Measurements from ENCODE around the gene MPST.

Gene MPST

GRCh38 chr22:37062376-37062675 lies 42.8 kb downstream of the MPST start:
- Histone ChIP-seq H3K27me3 (ENCODE audit: insufficient read depth, low read depth, severe bottlenecking) (no peaks in the 10 kb centered on the region), H3K36me3 (peaks cover 44% of the 10 kb centered on the region), H3K27ac (no peak overlapping the region), H3K9me3 (ENCODE audit: severe bottlenecking) (no peaks in the 10 kb centered on the region), H3K4me3 (ENCODE audit: low read depth, low read length) (no peak overlapping the region)
- no peak for TF ChIP-seq CTCF (IDR thresholded peaks at IDR 0.05; ENCODE audit: low read depth, low read length)
- DNase-seq: no peak

- no peak for TF ChIP-seq CTCF (IDR thresholded peaks at IDR 0.05; ENCODE audit: low read depth, low read length)
- H3K27ac ChIP-seq: no peak overlapping the region
- H3K27me3 ChIP-seq (ENCODE audit: insufficient read depth, low read depth, severe bottlenecking): no peaks in the 10 kb centered on the region
- no peak for DNase-seq
- no peak overlapping the region for H3K4me3 ChIP-seq (ENCODE audit: low read depth, low read length)
- H3K36me3 ChIP-seq: peaks cover 39% of the 10 kb centered on the region
- H3K9me3 ChIP-seq (ENCODE audit: severe bottlenecking): no peaks in the 10 kb centered on the region
Observed at GRCh38 chr22:37062702-37063381, 43.3 kb downstream of the MPST start.

- H3K9me3 ChIP-seq (ENCODE audit: severe bottlenecking): no peaks in the 10 kb centered on the region
- peaks cover 30% of the 10 kb centered on the region for H3K36me3 ChIP-seq
- no peak overlapping the region for H3K27ac ChIP-seq
- H3K27me3 ChIP-seq (ENCODE audit: insufficient read depth, low read depth, severe bottlenecking): no peaks in the 10 kb centered on the region
- H3K4me3 ChIP-seq (ENCODE audit: low read depth, low read length): no peak overlapping the region
- no peak for DNase-seq
- no peak for TF ChIP-seq CTCF (IDR thresholded peaks at IDR 0.05; ENCODE audit: low read depth, low read length)
Observed at GRCh38 chr22:37063431-37064420, 44.2 kb downstream of the MPST start.

- no peaks in the 10 kb centered on the region for H3K27me3 ChIP-seq (ENCODE audit: insufficient read depth, low read depth, severe bottlenecking)
- no peak overlapping the region for H3K4me3 ChIP-seq (ENCODE audit: low read depth, low read length)
- no peak for DNase-seq
- no peak overlapping the region for H3K27ac ChIP-seq
- TF ChIP-seq CTCF (IDR thresholded peaks at IDR 0.05; ENCODE audit: low read depth, low read length): no peak
- peaks cover 24% of the 10 kb centered on the region for H3K36me3 ChIP-seq
- H3K9me3 ChIP-seq (ENCODE audit: severe bottlenecking): no peaks in the 10 kb centered on the region
Observed at GRCh38 chr22:37064553-37064952, 45.0 kb downstream of the MPST start.

- peaks cover 18% of the 10 kb centered on the region for H3K36me3 ChIP-seq
- H3K4me3 ChIP-seq (ENCODE audit: low read depth, low read length): no peak overlapping the region
- DNase-seq: no peak
- H3K9me3 ChIP-seq (ENCODE audit: severe bottlenecking): no peaks in the 10 kb centered on the region
- H3K27me3 ChIP-seq (ENCODE audit: insufficient read depth, low read depth, severe bottlenecking): no peaks in the 10 kb centered on the region
- no peak overlapping the region for H3K27ac ChIP-seq
- TF ChIP-seq CTCF (IDR thresholded peaks at IDR 0.05; ENCODE audit: low read depth, low read length): no peak
Observed at GRCh38 chr22:37065180-37065579, 45.6 kb downstream of the MPST start.

Measured in WERI-Rb-1 (cell line).